ENCODE data around the gene ABLIM1.

Gene ABLIM1

GRCh38 chr10:114470956-114471905 lies 186.8 kb downstream of the ABLIM1 start:
- DNase-seq (ENCODE audit: low read depth in 4 of 4, low spot score in 1 of 4): peak; percentile 34 to 44 (median 38)

DNA sequence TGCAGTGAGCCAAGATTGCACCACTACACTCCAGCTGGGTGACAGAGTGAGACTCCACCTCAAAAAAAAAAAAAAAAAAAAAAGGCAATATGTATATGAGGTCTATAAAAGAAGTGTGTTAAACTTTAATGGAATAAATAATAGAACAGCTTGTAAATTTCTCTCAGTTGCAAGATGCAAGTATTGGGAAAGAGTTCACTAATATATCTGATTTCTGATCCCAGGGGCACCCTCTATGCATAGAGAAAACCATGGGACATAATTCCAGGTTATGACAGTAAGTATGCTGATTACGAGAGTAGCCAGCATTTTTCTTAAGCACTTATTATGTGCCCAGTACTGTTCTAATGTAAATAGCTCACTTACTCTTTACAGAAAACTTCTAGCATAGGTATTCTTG lies 187.7 kb downstream of the ABLIM1 start:
- DNase-seq (ENCODE audit: low read depth in 4 of 4, low spot score in 1 of 4): no peak

GRCh38 chr10:114458955-114459354 lies 199.1 kb downstream of the ABLIM1 start:
- no peak for DNase-seq (ENCODE audit: low read depth in 4 of 4, low spot score in 1 of 4)

GRCh38 chr10:114458216-114458920 lies 199.7 kb downstream of the ABLIM1 start:
- DNase-seq (ENCODE audit: low read depth in 4 of 4, low spot score in 1 of 4): no peak

- no peak for DNase-seq (ENCODE audit: low read depth in 4 of 4, low spot score in 1 of 4)
Observed at GRCh38 chr10:114453576-114453975, 204.5 kb downstream of the ABLIM1 start.

DNA sequence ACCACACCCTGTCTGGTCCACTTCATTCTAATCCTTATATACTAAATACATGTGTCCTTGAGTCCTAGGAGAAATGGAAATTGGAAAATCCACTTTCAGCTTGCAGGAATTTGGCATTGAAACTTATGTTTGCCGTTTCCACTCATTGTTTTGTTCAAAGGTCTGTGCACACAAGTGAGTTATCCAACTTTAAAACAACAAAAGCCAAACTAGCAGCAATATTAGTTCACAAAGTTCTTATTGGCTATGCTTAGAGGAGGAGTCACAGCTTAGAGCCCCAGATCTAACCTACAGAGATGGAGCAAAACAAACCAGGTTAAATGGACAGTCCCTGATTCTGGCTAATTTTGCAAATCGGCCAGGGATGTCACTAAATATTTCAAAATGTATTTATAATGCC lies 209.2 kb downstream of the ABLIM1 start:
- DNase-seq (ENCODE audit: low read depth in 4 of 4, low spot score in 1 of 4): no peak

- DNase-seq (ENCODE audit: low read depth in 4 of 4, low spot score in 1 of 4): no peak
Observed at GRCh38 chr10:114445332-114445731, 212.7 kb downstream of the ABLIM1 start.

DNA sequence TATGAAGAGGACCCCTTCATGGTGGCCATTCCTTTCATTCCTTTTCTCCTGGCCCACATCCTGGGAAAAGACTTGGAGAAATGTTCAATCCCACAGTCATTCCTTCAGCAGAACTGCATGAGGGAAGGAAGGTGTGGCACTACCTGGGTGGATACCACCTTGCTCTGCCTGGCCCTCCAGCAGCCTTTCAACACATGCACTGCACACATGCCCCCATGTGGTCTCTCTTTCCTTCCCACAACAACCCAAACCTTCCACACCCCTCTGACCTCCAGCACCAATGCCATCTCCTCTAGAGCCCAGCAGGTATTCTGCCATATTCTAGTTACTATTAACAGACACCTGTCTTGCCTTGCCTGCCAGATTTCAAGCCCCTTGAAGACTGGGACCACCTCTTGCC lies 213.3 kb downstream of the ABLIM1 start:
- no peak for DNase-seq (ENCODE audit: low read depth in 4 of 4, low spot score in 1 of 4)

GRCh38 chr10:114442091-114442630 lies 215.9 kb downstream of the ABLIM1 start:
- no peak for DNase-seq (ENCODE audit: low read depth in 4 of 4, low spot score in 1 of 4)

DNA sequence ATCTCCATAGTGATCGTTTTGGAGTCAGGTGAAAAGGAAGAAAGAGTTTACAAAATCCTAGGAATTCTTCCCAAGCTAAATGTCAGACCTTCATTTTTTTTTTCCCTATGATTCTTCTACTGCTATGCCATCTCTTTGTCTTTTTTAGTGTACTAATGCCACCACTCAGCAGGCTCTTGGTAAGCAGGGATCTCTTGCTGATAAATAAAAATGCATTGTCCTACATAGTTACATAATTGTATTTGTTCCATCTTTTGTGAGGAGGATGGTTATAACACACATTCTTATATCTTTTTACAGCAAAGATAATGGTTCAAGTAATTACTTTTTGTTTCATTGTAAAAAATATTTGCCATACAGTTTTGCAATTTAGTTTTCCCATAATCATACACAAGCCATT lies 217.0 kb downstream of the ABLIM1 start:
- DNase-seq (ENCODE audit: low read depth in 4 of 4, low spot score in 1 of 4): no peak

DNA sequence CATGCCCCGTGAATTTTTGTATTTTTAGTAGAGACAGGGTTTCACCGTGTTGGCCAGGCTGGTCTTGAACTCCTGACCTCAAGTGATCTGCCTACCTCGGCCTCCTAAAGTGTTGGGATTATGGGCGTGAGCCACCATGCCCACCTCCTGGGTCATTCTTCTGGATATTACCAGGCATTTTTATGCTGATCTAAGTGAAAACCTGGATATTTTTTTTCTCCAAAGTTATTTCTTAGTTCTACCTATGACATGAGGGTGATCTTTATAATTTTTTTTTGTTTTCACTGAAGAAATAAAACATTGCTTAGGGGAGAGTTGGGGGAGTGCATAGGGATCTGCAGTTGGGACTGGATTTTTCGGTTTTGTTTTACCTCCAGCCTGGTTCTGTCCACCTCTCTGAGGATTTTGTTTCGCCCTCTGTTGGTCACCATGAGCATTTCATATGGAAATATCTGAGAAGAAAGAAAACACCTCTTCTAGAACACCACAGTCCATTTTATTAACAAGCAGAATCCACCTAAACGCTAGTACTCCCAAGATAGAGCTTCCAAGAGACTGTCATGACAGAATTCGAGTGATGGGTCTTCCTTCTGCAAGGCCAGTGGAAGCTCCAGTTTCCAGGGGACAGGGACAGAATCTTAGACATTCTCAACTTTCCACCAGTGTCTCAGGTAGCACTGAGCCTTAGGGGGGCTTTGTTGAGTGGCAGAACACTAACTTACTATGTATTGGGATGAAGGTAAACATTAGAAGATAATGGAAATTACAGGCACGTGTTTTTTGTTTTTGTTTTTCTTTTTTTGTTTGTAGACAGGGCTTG lies 220.4 kb downstream of the ABLIM1 start:
- DNase-seq (ENCODE audit: low read depth in 4 of 4, low spot score in 1 of 4): no peak

DNA sequence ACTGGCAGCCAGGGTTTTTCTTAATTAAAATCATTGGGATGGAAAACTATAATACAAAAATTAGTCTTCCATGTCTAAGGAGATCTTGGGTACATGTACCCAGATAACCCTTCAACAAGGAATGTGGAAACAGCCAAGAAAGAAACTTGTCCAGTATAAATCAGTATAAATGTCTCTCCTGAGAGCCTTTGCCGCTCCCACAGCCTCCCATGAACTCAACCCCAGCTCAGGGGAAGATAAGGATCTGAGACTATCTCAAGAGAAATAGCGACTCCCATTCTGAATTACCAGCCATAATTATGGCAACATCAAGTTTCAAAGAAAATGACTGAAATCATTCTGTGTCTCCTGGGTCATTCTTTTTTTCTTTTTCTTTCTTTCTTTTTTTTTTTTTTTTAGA lies 221.1 kb downstream of the ABLIM1 start:
- DNase-seq (ENCODE audit: low read depth in 4 of 4, low spot score in 1 of 4): no peak

GRCh38 chr10:114432566-114433093 lies 225.4 kb downstream of the ABLIM1 start:
- no peak for DNase-seq (ENCODE audit: low read depth in 4 of 4, low spot score in 1 of 4)

GRCh38 chr10:114431414-114432135 lies 226.5 kb downstream of the ABLIM1 start:
- no peak for DNase-seq (ENCODE audit: low read depth in 4 of 4, low spot score in 1 of 4)

DNA sequence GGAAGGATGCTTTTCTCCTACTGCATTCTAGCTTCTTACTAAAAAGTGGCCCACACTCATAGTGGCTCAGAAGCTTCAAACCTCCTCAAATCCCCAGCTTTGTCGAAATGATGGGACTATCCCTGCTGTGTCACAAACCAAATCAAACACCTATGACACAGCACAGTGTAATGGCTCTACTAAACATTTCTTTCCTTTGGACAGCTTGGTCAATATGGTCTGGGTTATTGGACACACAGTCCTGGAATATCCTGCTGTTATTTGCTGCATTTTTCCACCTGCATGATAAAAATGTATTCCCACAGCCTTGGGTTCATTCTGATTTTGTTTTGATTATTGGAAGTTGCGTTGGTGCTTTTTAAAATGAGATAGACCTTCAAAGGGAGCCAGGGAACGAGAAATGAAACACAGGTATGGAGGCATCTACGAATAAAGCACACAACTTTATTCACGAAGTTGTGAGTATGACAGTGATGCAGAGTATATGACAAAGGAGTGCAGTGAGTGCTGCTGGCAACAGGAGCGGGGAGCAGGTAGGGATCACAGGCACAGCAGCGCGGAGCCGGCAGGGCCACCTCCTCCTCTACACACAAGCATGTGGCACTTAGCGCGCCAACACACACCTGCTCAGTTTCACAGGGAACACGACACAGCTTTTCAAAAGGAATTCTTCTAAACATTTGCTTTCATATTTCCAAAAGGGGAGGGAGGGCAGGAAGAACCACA lies 227.2 kb downstream of the ABLIM1 start:
- no peak for DNase-seq (ENCODE audit: low read depth in 4 of 4, low spot score in 1 of 4)

DNA sequence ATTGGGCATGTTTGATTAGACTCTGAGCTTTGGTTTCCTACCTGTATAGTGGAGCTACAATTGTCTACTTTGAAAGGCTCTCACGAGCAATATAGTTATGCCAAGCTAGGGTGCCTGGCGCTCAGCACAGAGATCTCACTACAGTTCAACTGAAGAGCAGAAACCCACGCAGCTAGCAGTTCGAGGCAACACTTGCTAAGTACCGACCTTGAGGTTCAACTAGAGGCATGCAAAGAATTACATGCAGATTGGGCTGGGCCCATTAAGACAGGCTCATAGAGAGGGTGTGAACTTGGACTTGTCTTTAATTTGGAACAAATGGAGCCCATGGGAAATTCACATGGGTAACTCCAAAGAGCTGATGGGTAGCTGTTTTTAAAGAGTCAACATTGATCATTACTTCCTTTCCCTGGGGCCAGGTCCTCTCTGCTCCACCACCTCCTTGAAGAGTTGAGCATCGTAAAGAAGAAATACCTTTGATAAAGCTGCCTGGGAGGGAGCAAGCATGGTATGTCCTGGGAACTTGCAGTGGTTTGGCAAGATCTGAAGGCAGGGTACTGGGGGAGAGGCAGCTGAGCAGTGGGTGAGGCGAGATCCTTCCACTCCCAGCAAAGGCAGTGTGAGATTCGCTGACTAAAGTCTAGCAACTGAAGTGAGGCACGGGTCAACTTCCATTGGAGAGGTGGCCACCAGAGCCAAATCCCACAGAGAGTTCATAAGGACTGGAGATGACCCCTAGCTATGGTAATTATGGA lies 228.3 kb downstream of the ABLIM1 start:
- no peak for DNase-seq (ENCODE audit: low read depth in 4 of 4, low spot score in 1 of 4)

DNA sequence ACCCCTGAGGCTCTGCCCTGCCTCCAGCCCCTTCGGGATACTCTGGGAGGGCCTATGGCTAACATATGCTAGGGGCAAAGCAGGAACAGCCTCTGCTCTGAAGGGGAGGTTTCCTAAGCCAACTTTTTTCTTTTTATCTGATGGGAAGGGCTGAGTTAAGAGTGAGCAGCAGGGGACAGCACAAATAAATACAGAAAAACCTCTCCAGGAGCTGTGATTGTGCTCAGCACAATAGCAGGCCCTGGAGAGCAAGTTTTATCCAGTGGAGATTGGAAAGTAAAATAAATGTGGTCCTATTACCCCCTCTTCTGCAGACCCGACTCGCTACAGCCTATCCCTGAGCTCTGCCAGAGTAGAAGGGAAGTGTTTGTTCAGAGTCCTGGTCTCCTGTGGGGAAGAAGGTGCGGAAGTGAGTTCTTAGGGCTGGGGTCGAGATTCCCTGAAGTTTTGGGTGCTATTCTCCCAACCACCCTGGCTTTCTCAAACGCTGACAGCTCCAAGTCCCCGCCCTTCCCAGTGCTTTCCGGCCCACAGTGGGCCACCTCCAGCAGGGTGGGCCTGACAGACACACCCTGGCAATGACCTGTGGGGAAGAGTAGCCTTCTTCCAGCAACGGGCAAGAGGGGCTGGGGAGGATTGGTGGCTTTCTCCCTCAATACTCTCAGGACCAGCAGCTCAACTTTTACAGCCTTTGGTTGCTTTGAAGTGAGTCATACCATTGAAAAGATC lies 230.8 kb downstream of the ABLIM1 start:
- DNase-seq (ENCODE audit: low read depth in 4 of 4, low spot score in 1 of 4): no peak

GRCh38 chr10:114426476-114426875 lies 231.6 kb downstream of the ABLIM1 start:
- DNase-seq (ENCODE audit: low read depth in 4 of 4, low spot score in 1 of 4): no peak
